HL-60 (cell line): Measurements from ENCODE around the gene SPCS1.
"Not testable (repeated sequence)": the region's sequence is repeated elsewhere in the genome, so short reads cannot be mapped to it uniquely, and the experiment has no call there.

Experiments used
- DNase-seq, 2 experiments: peaks; one replicate each; pipeline ENCODE4 v3.0.0-alpha.2; 2010 to 2020; ENCODE audit warnings: low read depth in 1 of 2, low spot score in 1 of 2
- H3K27ac ChIP-seq: fragments of 250-450 bp; sonication (Bioruptor Pico); replicated peaks from 2 replicates; pipeline ENCODE4 v1.5.1; 2020; ENCODE audit warnings: mild to moderate bottlenecking, moderate library complexity
- H3K27me3 ChIP-seq: fragments of 250-450 bp; sonication (Bioruptor Pico); 2 replicates; pipeline ENCODE4 v1.5.1; 2021; ENCODE audit warnings: mild to moderate bottlenecking, moderate library complexity; ENCODE audit not compliant: insufficient read depth, poor library complexity, severe bottlenecking
- H3K4me3 ChIP-seq: replicated peaks from 2 replicates; pipeline ENCODE4 v1.5.1; 2011; ENCODE audit warnings: mild to moderate bottlenecking, control low read depth, low read length; ENCODE audit not compliant: insufficient read depth
- GABPA ChIP-seq: IDR thresholded peaks from 2 replicates; pipeline ENCODE4 v1.6.1; 2012; ENCODE audit warnings: low read depth
- POLR2AphosphoS5 ChIP-seq: IDR thresholded peaks from 2 replicates; pipeline ENCODE4 v1.6.1; 2012; ENCODE audit warnings: low read depth
- SPI1 ChIP-seq: IDR thresholded peaks from 2 replicates; pipeline ENCODE4 v1.6.1; 2012; ENCODE audit warnings: low read depth, mild to moderate bottlenecking, borderline replicate concordance
- TF ChIP-seq, protein P1 (sequence below): IDR thresholded peaks from one replicate; pipeline ENCODE4 v1.5.1; 2011; ENCODE audit warnings: low read length, control low read depth, inconsistent platforms; ENCODE audit not compliant: insufficient read depth
- TF ChIP-seq, protein P2 (sequence below): IDR thresholded peaks from 2 replicates; pipeline ENCODE4 v1.6.1; 2012; ENCODE audit warnings: low read depth; ENCODE audit not compliant: insufficient replicate concordance

The SPCS1 gene

DNA sequence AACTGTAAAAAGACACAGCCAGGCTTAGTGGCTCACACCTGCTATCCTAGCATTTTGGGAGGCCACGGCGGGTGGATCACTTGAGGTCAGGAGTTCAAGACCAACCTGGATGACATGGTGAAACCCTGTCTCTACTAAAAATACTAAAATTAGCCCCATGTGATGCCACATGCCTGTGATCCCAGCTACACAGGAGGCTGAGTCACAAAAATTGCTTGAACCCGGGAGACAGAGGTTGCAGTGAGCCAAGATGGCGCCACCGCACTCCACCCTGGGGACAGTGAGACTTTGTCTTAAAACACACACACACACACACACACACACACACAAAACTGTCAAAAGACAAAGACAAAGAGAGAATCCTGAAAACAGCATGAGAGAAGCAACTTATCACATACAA, 18.0 kb downstream of the SPCS1 start:
- no peak for DNase-seq
- no peak for TF ChIP-seq GABPA
- TF ChIP-seq SPI1, result no peak
- TF ChIP-seq, protein P1, sequence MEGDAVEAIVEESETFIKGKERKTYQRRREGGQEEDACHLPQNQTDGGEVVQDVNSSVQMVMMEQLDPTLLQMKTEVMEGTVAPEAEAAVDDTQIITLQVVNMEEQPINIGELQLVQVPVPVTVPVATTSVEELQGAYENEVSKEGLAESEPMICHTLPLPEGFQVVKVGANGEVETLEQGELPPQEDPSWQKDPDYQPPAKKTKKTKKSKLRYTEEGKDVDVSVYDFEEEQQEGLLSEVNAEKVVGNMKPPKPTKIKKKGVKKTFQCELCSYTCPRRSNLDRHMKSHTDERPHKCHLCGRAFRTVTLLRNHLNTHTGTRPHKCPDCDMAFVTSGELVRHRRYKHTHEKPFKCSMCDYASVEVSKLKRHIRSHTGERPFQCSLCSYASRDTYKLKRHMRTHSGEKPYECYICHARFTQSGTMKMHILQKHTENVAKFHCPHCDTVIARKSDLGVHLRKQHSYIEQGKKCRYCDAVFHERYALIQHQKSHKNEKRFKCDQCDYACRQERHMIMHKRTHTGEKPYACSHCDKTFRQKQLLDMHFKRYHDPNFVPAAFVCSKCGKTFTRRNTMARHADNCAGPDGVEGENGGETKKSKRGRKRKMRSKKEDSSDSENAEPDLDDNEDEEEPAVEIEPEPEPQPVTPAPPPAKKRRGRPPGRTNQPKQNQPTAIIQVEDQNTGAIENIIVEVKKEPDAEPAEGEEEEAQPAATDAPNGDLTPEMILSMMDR, result no peak
- TF ChIP-seq POLR2AphosphoS5, result no peak
- TF ChIP-seq, protein P2, sequence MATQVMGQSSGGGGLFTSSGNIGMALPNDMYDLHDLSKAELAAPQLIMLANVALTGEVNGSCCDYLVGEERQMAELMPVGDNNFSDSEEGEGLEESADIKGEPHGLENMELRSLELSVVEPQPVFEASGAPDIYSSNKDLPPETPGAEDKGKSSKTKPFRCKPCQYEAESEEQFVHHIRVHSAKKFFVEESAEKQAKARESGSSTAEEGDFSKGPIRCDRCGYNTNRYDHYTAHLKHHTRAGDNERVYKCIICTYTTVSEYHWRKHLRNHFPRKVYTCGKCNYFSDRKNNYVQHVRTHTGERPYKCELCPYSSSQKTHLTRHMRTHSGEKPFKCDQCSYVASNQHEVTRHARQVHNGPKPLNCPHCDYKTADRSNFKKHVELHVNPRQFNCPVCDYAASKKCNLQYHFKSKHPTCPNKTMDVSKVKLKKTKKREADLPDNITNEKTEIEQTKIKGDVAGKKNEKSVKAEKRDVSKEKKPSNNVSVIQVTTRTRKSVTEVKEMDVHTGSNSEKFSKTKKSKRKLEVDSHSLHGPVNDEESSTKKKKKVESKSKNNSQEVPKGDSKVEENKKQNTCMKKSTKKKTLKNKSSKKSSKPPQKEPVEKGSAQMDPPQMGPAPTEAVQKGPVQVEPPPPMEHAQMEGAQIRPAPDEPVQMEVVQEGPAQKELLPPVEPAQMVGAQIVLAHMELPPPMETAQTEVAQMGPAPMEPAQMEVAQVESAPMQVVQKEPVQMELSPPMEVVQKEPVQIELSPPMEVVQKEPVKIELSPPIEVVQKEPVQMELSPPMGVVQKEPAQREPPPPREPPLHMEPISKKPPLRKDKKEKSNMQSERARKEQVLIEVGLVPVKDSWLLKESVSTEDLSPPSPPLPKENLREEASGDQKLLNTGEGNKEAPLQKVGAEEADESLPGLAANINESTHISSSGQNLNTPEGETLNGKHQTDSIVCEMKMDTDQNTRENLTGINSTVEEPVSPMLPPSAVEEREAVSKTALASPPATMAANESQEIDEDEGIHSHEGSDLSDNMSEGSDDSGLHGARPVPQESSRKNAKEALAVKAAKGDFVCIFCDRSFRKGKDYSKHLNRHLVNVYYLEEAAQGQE, result no peak
- no peak overlapping the region for H3K4me3 ChIP-seq
- H3K27me3 ChIP-seq, result no peaks in the 10 kb centered on the region
- no peak overlapping the region for H3K27ac ChIP-seq

DNA sequence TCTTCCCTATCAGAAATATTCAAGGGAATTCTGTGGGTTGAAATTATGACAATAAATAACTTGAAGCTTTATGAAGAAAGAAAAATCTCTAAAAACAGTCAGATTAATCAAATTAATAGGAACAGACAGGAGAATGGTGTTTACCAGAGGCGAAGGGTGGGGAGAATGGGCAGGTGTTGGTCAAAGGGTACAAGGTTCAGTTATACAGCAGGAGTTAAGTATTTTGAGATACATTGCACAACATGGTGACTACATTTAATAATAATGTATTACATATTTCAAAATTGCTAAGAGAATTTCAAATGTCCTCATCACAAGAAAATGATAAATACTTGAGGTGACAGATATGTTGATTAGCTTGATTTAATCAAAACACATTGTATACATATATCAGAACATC, 18.6 kb downstream of the SPCS1 start:
- no peak overlapping the region for H3K27ac ChIP-seq

DNA sequence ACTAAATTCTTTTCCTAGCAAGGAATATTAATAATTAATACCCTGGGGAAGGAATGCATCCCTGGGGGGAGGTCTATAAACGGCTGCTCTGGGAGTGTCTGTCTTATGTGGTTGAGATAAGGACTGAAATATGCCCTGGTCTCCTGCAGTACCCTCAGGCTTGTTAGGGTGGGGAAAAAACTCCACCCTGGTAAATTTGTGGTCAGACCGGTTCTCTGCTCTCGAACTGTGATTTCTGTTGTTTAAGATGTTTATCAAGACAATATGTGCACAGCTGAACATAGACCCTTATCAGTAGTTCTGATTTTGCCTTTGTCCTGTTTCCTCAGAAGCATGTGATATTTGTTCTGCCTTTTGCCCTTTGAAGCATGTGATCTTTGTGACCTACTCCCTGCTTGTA, 22.8 kb downstream of the SPCS1 start:
- DNase-seq, H3K27ac ChIP-seq, H3K27me3 ChIP-seq, H3K4me3 ChIP-seq: not testable (repeated sequence)

More for the DNA sequence above, 18.6 kb downstream of the SPCS1 start:
- no peak for DNase-seq
- Histone ChIP-seq H3K4me3 (no peak overlapping the region), H3K27me3 (no peaks in the 10 kb centered on the region)
- TF ChIP-seq GABPA (no peak), SPI1 (no peak), POLR2AphosphoS5 (no peak)
- TF ChIP-seq, protein P1, result no peak
- TF ChIP-seq, protein P2, result no peak

DNA sequence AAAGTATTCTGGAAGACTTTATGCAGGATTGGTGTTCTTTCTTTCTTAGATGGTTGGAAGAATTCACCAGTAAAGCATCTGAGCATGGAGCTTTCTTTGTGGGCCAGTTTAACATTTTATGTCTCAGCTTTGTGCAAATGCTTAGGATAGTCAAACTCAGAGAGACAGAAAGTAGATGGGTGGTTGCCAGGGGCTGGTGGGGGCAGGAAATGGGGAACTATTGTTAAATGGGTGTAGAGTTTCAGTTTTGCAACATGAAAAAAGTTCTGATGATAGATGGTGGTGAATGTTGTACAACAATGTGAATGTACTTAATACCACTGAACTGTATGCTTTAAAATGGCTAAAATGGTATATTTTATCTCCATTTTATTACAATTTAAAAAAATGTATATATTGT, 24.8 kb downstream of the SPCS1 start:
- Histone ChIP-seq H3K27ac (no peak overlapping the region), H3K4me3 (no peak overlapping the region), H3K27me3 (no peaks in the 10 kb centered on the region)
- TF ChIP-seq GABPA (no peak), POLR2AphosphoS5 (no peak), SPI1 (no peak)
- TF ChIP-seq, protein P1, result no peak
- TF ChIP-seq, protein P2, result no peak
- DNase-seq, result no peak
